ENCODE data around the gene PLA2G3. TPM values are rescaled to one million over a fixed set of nuclear protein-coding genes. Genes with fewer than 3 reads are reported as not detected.
A peak's percentile ranks its signal among the peaks of the same experiment; 100 is the strongest.

Gene PLA2G3
- total RNA-seq, 3 donors from 2014 or later: 0.22 TPM; not detected in 2

GRCh38 chr22:31107178-31107893, 33.0 kb downstream of the PLA2G3 start, which contains the start of gene SELENOM:
TSS of gene SELENOM (minus strand) at chr22:31107568. CDS start at chr22:31107505, 63 bp downstream.
- intact Hi-C loops (cut with DNase I, micrococcal nuclease): loop anchor here in 1 of 2 donors (5.0 kb wide), 1 partner anchor 40 kb away; no protein-coding TSS in a partner anchor

GRCh38 chr22:31106731-31107177, 33.6 kb downstream of the PLA2G3 start:
- Histone ChIP-seq H3K4me1 (ENCODE audit: low read depth) (peaks cover 11% of the 10 kb centered on the region), H3K36me3 (ENCODE audit: low read depth) (no peaks in the 10 kb centered on the region), H3K4me3 (peak overlapping the region; percentile 37), H3K9me3 (no peaks in the 10 kb centered on the region)
- intact Hi-C loops (cut with DNase I, micrococcal nuclease): loop anchor here in 1 of 2 donors (5.0 kb wide), 1 partner anchor 41 kb away; no protein-coding TSS in a partner anchor
- ATAC-seq: peak; percentile 1
- peak in 1 of 3 donors; percentile 49 for DNase-seq
- TF ChIP-seq CTCF (IDR thresholded peaks at IDR 0.05): no peak

More at GRCh38 chr22:31107178-31107893, 33.0 kb downstream of the PLA2G3 start, which contains the start of gene SELENOM:
- Histone ChIP-seq H3K9me3 (no peaks in the 10 kb centered on the region), H3K4me1 (ENCODE audit: low read depth) (peaks cover 11% of the 10 kb centered on the region), H3K4me3 (peak within 1 kb of the TSS; percentile 37), H3K36me3 (ENCODE audit: low read depth) (no peaks in the 10 kb centered on the region)
- peak; percentile 88 for TF ChIP-seq CTCF (IDR thresholded peaks at IDR 0.05)
- DNase-seq (peak; percentile 94 to 97 (median 97)), ATAC-seq (peak; percentile 96)

DNA sequence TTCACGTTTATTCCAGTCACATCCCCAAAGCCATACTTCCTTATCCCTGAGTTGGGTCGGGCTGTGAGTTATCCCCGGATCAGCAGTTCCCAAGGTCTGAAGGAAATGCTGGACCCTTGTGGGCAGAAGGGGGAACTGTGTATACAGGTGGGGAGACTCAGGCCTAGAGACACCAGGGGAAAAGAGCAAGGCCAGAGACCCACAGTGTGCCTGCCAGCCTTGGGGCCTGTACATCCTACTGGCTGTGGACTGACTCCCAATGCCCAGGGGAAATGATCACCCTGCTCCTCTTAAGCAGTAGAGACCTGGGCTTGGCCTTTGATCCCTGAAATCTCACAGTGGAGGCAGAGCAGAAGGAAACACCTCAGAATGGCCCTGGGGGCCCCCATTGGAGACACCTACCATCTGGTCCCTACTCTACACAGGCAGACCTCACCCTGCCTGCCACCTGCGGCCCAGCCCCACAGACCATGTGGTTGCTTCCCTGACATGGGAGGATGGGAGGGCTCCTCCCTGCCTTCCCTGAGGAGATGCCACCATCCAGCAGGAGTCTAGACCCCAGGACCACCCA, 34.2 kb downstream of the PLA2G3 start:
- intact Hi-C loops (cut with DNase I, micrococcal nuclease): loop anchor here in 1 of 2 donors (5.0 kb wide), 1 partner anchor 41 kb away; no protein-coding TSS in a partner anchor
- Histone ChIP-seq H3K4me3 (no peak overlapping the region), H3K9me3 (no peaks in the 10 kb centered on the region), H3K36me3 (ENCODE audit: low read depth) (no peaks in the 10 kb centered on the region), H3K4me1 (ENCODE audit: low read depth) (peaks cover 11% of the 10 kb centered on the region)
- ATAC-seq: no peak
- no peak for TF ChIP-seq CTCF (IDR thresholded peaks at IDR 0.05)
- DNase-seq: peak in 1 of 3 donors; percentile 56

- H3K36me3 ChIP-seq (ENCODE audit: low read depth): no peaks in the 10 kb centered on the region
- intact Hi-C loops (cut with DNase I, micrococcal nuclease): loop anchor here in 1 of 2 donors (5.0 kb wide), 1 partner anchor 42 kb away; no protein-coding TSS in a partner anchor
- DNase-seq: no peak
- TF ChIP-seq CTCF (IDR thresholded peaks at IDR 0.05): no peak
- no peaks in the 10 kb centered on the region for H3K9me3 ChIP-seq
- no peak overlapping the region for H3K4me3 ChIP-seq
- no peak for ATAC-seq
- H3K4me1 ChIP-seq (ENCODE audit: low read depth): peaks cover 11% of the 10 kb centered on the region
Observed at GRCh38 chr22:31105282-31105929, 34.9 kb downstream of the PLA2G3 start.

GRCh38 chr22:31104869-31105268, 35.4 kb downstream of the PLA2G3 start:
- intact Hi-C loops (cut with DNase I, micrococcal nuclease): loop anchor here in 1 of 2 donors (5.0 kb wide), 1 partner anchor 42 kb away; no protein-coding TSS in a partner anchor
- no peak overlapping the region for H3K4me3 ChIP-seq

More at GRCh38 chr22:31104869-31105268, 35.4 kb downstream of the PLA2G3 start:
- Histone ChIP-seq H3K9me3 (no peaks in the 10 kb centered on the region), H3K36me3 (ENCODE audit: low read depth) (no peaks in the 10 kb centered on the region), H3K4me1 (ENCODE audit: low read depth) (peaks cover 11% of the 10 kb centered on the region)
- TF ChIP-seq CTCF (IDR thresholded peaks at IDR 0.05): no peak
- DNase-seq (peak in 1 of 3 donors; percentile 55), ATAC-seq (no peak)
